MCF 10A (cell line): Measurements from ENCODE around the gene ALDH1L2. TPM values are rescaled to one million over a fixed set of nuclear protein-coding genes. Genes with fewer than 3 reads are reported as not detected.

Experiments used
- BruUV-seq: library from RNA; stranded (reverse); fragments of 400-500 nt; replicated peaks from 2 replicates; lab custom pipeline; 2021; lab: Mats Ljungman, UMichigan
- CTCF ChIA-PET: fragments of 300-600 bp; sonication (Branson Sonifier 250); formaldehyde crosslinking; extraction: SDS; loops from one replicate; lab custom pipeline; 2021; ENCODE audit warnings: antibody characterized with exemption, inconsistent platforms; lab: Yijun Ruan, JAX
- POLR2A ChIA-PET: fragments of 300-600, 350-650 bp; sonication (Branson Sonifier 250); formaldehyde crosslinking; extraction: SDS; loops from one replicate; lab custom pipeline; 2020; ENCODE audit warnings: antibody characterized with exemption, inconsistent platforms; lab: Yijun Ruan, JAX
- DNase-seq: peaks from one replicate; pipeline ENCODE4 v3.0.0-alpha.2; 2018; ENCODE audit not compliant: unreplicated experiment
- H3K27ac Mint-ChIP-seq: one replicate; pipeline ENCODE4 v1.8.0; 2022; ENCODE audit warnings: mild to moderate bottlenecking, low read depth, mixed read lengths; ENCODE audit not compliant: unreplicated experiment
- H3K27me3 Mint-ChIP-seq: one replicate; pipeline ENCODE4 v1.8.0; 2022; ENCODE audit warnings: mixed read lengths; ENCODE audit not compliant: insufficient read depth, unreplicated experiment
- H3K36me3 Mint-ChIP-seq: one replicate; pipeline ENCODE4 v1.8.0; 2022; ENCODE audit warnings: mild to moderate bottlenecking, moderate library complexity, mixed read lengths; ENCODE audit not compliant: insufficient read depth, unreplicated experiment
- H3K4me1 Mint-ChIP-seq: one replicate; pipeline ENCODE4 v1.8.0; 2022; ENCODE audit warnings: mixed read lengths; ENCODE audit not compliant: insufficient read depth, unreplicated experiment
- H3K4me3 Mint-ChIP-seq: one replicate; pipeline ENCODE4 v1.8.0; 2022; ENCODE audit warnings: mild to moderate bottlenecking, moderate library complexity, mixed read lengths; ENCODE audit not compliant: unreplicated experiment
- H3K9me3 Mint-ChIP-seq: one replicate; pipeline ENCODE4 v1.8.0; 2022; ENCODE audit warnings: mixed read lengths; ENCODE audit not compliant: unreplicated experiment
- CTCF ChIP-seq: fragments of 200-600 bp; IDR thresholded peaks from one replicate; pipeline ENCODE4 v1.8.0; 2022; ENCODE audit warnings: antibody characterized with exemption, mild to moderate bottlenecking; ENCODE audit not compliant: unreplicated experiment
- intact Hi-C: fragments of 100-400 bp; cut with micrococcal nuclease; formaldehyde crosslinking; loops from 2 replicates; pipeline ENCODE4 v1.14.1; 2022
- total RNA-seq: library from RNA; stranded (reverse); gene quantifications from 2 replicates; pipeline ENCODE4 v1.2.3, GENCODE V29; 2022

ALDH1L2 gene
- total RNA-seq, 1 experiment from 2014 or later = 165 TPM

GRCh38 chr12:105001476-105001875, 82.8 kb downstream of the ALDH1L2 start:
- Mint-ChIP-seq H3K4me3 (no peak overlapping the region), H3K4me1 (peaks cover 22% of the 10 kb centered on the region), H3K27ac (no peak overlapping the region), H3K9me3 (no peaks in the 10 kb centered on the region), H3K36me3 (peaks cover 70% of the 10 kb centered on the region), H3K27me3 (no peaks in the 10 kb centered on the region)
- no peak for DNase-seq
- no TSS peak for BruUV-seq
- intact Hi-C loops = no loop called here
- TF ChIP-seq CTCF = no peak
- POLR2A ChIA-PET = no interaction called here
- CTCF ChIA-PET = no interaction called here

DNA sequence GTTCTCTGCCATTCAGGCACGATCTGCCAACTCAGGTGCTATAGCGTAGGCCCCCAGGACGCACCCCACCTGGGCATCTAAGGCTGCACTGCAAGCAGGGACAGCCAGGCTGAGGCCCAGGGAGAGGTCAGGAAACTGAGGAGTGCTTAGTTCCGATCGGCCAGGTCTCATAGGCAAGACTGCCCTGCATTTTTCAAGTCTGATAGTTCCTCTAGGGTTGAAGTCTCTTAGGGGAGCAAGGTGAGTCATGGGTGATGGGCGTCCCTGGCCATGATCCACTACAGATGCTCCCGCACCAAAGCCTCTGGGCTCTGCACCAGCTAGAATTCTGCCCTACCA, 84.9 kb downstream of the ALDH1L2 start:
- Mint-ChIP-seq H3K4me3 (no peak overlapping the region), H3K27ac (no peak overlapping the region), H3K9me3 (no peaks in the 10 kb centered on the region), H3K36me3 (peaks cover 75% of the 10 kb centered on the region), H3K27me3 (no peaks in the 10 kb centered on the region), H3K4me1 (peaks cover 23% of the 10 kb centered on the region)
- intact Hi-C loops = no loop called here
- BruUV-seq = no TSS peak
- TF ChIP-seq CTCF = no peak
- ChIA-PET POLR2A (no interaction called here), CTCF (no interaction called here)
- DNase-seq = no peak

GRCh38 chr12:104998423-104999346, 85.6 kb downstream of the ALDH1L2 start:
- no TSS peak for BruUV-seq
- Mint-ChIP-seq H3K27me3 (no peaks in the 10 kb centered on the region), H3K27ac (no peak overlapping the region), H3K36me3 (peaks cover 76% of the 10 kb centered on the region), H3K9me3 (no peaks in the 10 kb centered on the region), H3K4me1 (peaks cover 23% of the 10 kb centered on the region), H3K4me3 (no peak overlapping the region)
- intact Hi-C loops = no loop called here
- no peak for DNase-seq
- no peak for TF ChIP-seq CTCF
- POLR2A ChIA-PET = no interaction called here
- CTCF ChIA-PET = no interaction called here

DNA sequence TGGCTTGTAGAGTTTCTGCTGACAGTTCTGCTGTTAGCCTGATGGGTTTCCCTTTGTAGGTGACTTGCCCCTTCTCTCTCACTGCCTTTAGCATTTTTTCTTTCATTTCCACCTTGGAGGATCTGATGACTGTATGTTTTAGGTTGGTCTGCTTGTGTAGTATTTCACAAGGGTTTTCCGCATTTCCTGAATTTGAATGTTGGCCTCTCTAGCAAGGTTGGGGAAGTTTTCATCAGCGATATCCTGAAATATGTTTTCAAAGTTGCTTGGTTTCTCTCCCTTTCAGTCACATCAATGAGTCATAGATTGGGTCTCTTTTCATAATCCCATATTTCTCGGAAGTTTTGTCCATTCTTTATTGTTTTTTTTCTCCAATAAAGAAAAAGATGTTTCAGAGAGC, 86.7 kb downstream of the ALDH1L2 start:
- TF ChIP-seq CTCF = no peak
- intact Hi-C loops = no loop called here
- ChIA-PET CTCF (no interaction called here), POLR2A (interaction anchor here (1.6 kb wide), 1 partner anchor 36 kb away, joined by 3 read pairs; no protein-coding TSS in a partner anchor)
- H3K27me3 Mint-ChIP-seq = no peaks in the 10 kb centered on the region
- no peaks in the 10 kb centered on the region for H3K9me3 Mint-ChIP-seq
- no peak overlapping the region for H3K27ac Mint-ChIP-seq
- no peak overlapping the region for H3K4me3 Mint-ChIP-seq
- no TSS peak for BruUV-seq
- peaks cover 76% of the 10 kb centered on the region for H3K36me3 Mint-ChIP-seq
- no peak for DNase-seq
- peaks cover 23% of the 10 kb centered on the region for H3K4me1 Mint-ChIP-seq
